ENCODE results near the gene TMEM131.

DNA sequence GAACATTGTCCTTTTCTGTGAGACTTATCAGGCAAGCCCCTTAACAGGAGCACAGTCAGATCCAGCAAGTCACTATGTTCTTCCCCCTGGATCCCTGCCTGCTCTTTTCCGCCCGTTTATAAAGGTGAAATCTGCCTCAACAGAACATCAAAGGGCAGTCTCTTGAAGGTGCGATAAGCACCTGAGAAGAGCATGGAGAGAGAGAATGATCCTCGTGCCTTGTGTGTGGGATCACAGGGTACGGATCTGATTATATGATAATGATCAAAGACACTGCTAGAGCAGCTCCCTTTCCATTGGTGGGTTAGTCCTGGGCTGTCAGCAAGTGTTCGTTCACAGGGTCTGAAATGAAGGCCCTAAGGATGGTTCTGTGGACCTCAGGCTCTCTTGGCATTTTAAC, 176.0 kb downstream of the TMEM131 start:
- TF ChIP-seq, protein P1, sequence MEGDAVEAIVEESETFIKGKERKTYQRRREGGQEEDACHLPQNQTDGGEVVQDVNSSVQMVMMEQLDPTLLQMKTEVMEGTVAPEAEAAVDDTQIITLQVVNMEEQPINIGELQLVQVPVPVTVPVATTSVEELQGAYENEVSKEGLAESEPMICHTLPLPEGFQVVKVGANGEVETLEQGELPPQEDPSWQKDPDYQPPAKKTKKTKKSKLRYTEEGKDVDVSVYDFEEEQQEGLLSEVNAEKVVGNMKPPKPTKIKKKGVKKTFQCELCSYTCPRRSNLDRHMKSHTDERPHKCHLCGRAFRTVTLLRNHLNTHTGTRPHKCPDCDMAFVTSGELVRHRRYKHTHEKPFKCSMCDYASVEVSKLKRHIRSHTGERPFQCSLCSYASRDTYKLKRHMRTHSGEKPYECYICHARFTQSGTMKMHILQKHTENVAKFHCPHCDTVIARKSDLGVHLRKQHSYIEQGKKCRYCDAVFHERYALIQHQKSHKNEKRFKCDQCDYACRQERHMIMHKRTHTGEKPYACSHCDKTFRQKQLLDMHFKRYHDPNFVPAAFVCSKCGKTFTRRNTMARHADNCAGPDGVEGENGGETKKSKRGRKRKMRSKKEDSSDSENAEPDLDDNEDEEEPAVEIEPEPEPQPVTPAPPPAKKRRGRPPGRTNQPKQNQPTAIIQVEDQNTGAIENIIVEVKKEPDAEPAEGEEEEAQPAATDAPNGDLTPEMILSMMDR (IDR thresholded peaks at IDR 0.05): no peak
- no peak for TF ChIP-seq POLR2A (IDR thresholded peaks at IDR 0.05)

Measured in testis (tissue), 2 donors.